Neural progenitor cell (in vitro differentiated cells): Measurements from ENCODE around the gene SCMH1.

Experiments used
- EZH2 ChIP-seq: fragments of 200-600 bp; sonication (generic); IDR thresholded peaks from 2 replicates; pipeline ENCODE4 v1.6.1; 2017; ENCODE audit warnings: antibody characterized with exemption, mild to moderate bottlenecking, moderate library complexity
- EZH2phosphoT487 ChIP-seq: fragments of 200-600 bp; sonication (generic); IDR thresholded peaks from 2 replicates; pipeline ENCODE4 v1.6.1; 2017; ENCODE audit warnings: antibody characterized with exemption
- TF ChIP-seq, protein P1 (sequence below): fragments of 200-600 bp; sonication (generic); IDR thresholded peaks from 2 replicates; pipeline ENCODE4 v1.5.1; 2017; ENCODE audit warnings: antibody characterized with exemption, mild to moderate bottlenecking

DNA sequence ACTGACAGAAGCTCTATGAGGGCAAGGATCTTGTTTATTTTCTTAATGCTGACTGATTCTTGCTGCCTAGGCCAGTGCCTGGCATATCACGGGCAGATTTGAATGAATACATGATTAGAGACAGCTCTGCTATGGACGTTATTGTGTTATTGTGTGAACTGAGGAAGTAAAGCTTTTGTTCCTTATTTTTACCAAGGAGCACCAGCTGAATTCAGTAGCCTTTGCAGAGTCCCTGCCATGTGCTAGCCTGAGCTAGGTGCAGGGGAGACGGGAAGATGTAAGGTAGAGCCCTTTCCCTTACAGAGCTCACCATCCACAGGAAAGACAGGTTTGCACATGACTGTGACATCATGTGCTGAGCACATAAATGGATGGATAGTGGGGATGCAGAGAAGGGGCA lies 36.0 kb upstream of the SCMH1 start:
- TF ChIP-seq, protein P1, sequence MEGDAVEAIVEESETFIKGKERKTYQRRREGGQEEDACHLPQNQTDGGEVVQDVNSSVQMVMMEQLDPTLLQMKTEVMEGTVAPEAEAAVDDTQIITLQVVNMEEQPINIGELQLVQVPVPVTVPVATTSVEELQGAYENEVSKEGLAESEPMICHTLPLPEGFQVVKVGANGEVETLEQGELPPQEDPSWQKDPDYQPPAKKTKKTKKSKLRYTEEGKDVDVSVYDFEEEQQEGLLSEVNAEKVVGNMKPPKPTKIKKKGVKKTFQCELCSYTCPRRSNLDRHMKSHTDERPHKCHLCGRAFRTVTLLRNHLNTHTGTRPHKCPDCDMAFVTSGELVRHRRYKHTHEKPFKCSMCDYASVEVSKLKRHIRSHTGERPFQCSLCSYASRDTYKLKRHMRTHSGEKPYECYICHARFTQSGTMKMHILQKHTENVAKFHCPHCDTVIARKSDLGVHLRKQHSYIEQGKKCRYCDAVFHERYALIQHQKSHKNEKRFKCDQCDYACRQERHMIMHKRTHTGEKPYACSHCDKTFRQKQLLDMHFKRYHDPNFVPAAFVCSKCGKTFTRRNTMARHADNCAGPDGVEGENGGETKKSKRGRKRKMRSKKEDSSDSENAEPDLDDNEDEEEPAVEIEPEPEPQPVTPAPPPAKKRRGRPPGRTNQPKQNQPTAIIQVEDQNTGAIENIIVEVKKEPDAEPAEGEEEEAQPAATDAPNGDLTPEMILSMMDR, result no peak
- no peak for TF ChIP-seq EZH2
- no peak for TF ChIP-seq EZH2phosphoT487
